T47D (cell line): ENCODE measurements around the gene TBK1.

Source experiments
- DNase-seq, 2 experiments: peaks; one replicate each; pipeline versions ENCODE4 v3.0.0 to v3.0.0-alpha.2; 2011 to 2012; ENCODE audit warnings: low read depth in 1 of 2, low spot score in 1 of 2
- JUND ChIP-seq: IDR thresholded peaks from 2 replicates; pipeline ENCODE4 v1.6.1; 2012; ENCODE audit warnings: low read depth
- in situ Hi-C: cut with HindIII; loops from 2 replicates; pipeline ENCODE4 v1.10.0; 2016; ENCODE audit warnings: low sequenced_read_pairs, low pct_unique_long_range_greater_than_20kb

TBK1 gene

DNA sequence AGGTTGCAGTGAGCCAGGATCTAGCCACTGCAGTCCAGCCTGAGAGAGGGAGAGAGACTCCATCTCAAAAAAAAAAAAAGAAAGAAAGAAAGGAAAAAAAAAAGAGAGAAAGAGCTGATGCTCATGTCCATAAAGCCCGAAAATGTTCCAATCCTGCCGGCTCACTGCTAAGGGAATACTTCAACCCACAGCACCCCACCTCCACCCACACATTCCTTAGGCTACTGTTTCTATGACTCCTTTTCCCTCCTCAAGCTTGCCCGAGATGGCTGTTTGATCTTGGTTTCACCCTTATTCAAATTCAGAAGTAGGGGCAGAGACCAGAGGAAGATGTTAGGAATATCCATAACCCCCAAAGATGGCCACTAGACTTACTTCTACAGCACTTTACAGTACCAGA lies 98.8 kb downstream of the TBK1 start:
- DNase-seq, result no peak
- in situ Hi-C loops, result no loop called here
- no peak for TF ChIP-seq JUND

DNA sequence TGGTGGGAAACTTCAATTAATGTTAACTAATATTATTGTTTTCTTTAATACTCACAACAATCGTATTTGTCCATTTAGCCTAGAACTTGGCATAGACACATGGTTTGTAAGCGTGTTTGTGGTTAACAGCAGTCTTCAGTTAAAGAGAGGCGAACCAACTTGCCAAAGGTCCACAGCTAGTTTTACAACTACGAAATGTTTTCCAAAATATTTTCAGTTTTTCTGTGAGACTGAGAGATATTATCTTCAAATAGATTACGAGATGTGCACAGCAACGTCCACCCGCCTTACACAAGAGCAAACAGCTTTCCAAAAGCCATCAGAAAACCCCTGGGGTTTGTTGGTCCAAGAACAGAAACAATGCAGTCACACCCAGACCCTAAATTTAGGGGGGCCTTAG lies 99.8 kb downstream of the TBK1 start:
- in situ Hi-C loops, result no loop called here

More for the DNA sequence above, 99.8 kb downstream of the TBK1 start:
- TF ChIP-seq JUND, result no peak
- DNase-seq, result no peak
